MG63 (cell line): ENCODE data around the gene ST3GAL5. TPM values are rescaled to one million over a fixed set of nuclear protein-coding genes. Genes with fewer than 3 reads are reported as not detected.
"Not testable (repeated sequence)": the region's sequence is repeated elsewhere in the genome, so short reads cannot be mapped to it uniquely, and the experiment has no call there.

ENCODE experiments used
- DNase-seq: peaks from one replicate; pipeline ENCODE4 v3.0.0-alpha.2; 2020
- H3K27me3 ChIP-seq: fragments of 250-450 bp; sonication (Bioruptor Pico); 2 replicates; pipeline ENCODE4 v1.5.1; 2020; ENCODE audit warnings: mild to moderate bottlenecking, moderate library complexity
- H3K36me3 ChIP-seq: fragments of 250-450 bp; sonication (Bioruptor Pico); 2 replicates; pipeline ENCODE4 v1.5.1; 2020; ENCODE audit warnings: mild to moderate bottlenecking, moderate library complexity
- H3K4me3 ChIP-seq: fragments of 250-450 bp; sonication (Bioruptor Pico); 2 replicates; pipeline ENCODE4 v1.5.1; 2020; ENCODE audit warnings: mild to moderate bottlenecking, moderate library complexity
- H3K9me3 ChIP-seq: fragments of 250-450 bp; sonication (Bioruptor Pico); 2 replicates; pipeline ENCODE4 v1.5.1; 2020; ENCODE audit warnings: mild to moderate bottlenecking, moderate library complexity
- total RNA-seq: library from RNA; depleted of rRNA; stranded (reverse); fragments of >200 nt; shearing (Covaris generic); gene quantifications from 2 replicates; pipeline ENCODE4 v1.2.3, GENCODE V29; 2014; ENCODE audit warnings: low replicate concordance

Gene ST3GAL5
- total RNA-seq, 1 experiment from 2014 or later, result 2.1 TPM

DNA sequence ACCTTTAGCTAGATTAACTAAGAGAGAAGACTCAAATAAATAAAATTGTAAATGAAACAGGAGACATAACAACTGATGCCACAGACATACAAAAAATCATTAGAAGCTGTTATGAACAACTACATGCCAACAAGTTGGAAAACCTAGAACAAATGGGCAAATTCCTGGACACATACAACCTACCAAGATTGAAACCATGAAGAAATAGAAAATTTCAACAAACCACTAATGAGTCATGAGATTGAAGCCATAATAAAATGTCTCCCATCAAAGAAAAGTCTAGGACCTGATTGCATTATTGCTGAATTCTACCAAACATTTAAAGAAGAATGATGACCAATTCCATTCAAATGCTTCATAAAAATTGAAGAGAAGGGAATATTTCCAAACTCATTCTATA, 54.3 kb downstream of the ST3GAL5 start:
- no peaks in the 10 kb centered on the region for H3K27me3 ChIP-seq
- H3K9me3 ChIP-seq, result no peaks in the 10 kb centered on the region; the same call in 1 of the 2 replicates
- no peak overlapping the region for H3K4me3 ChIP-seq
- H3K36me3 ChIP-seq, result no peaks in the 10 kb centered on the region
- DNase-seq, result no peak

DNA sequence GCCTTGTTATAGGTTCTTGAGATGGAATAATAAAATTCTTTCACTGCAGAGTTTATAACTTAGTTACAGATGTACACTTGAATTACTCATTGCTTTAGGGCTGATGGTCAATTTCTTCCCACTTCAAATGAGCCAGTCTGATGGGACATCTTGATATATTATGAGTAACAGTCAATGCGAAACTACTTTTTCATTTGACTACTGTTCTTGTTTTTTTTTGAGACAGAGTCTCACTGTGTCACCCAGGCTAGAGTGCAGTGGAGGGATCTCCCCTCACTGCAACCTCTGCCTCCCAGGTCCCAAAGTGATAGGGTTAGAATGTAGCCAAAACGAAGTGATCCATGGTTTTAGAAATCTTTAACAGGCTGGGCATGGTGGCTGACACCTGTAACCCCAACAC, 57.1 kb downstream of the ST3GAL5 start:
- Histone ChIP-seq H3K9me3 (no peaks in the 10 kb centered on the region; the same call in 1 of the 2 replicates), H3K4me3 (no peak overlapping the region), H3K27me3 (no peaks in the 10 kb centered on the region), H3K36me3 (no peaks in the 10 kb centered on the region)
- no peak for DNase-seq

DNA sequence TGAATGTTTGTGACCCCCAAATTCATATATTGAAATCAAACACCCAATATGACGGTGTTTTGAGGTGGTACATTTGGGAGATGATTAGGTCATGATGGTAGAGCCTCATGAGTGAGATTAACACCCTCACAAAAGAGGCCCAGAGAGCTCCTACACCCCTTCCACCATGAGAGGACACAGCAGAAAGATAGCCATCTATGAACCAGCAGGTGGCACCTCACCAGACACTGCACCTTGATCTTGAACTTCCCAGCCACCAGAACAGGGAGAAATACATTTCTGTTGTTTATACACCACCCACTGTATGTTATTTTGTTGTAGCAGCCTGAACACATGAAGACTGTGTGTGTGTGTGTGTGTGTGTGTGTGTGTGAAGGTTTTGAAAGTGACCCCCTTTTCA, 58.1 kb downstream of the ST3GAL5 start:
- no peak overlapping the region for H3K4me3 ChIP-seq
- H3K36me3 ChIP-seq, result no peaks in the 10 kb centered on the region
- no peaks in the 10 kb centered on the region for H3K27me3 ChIP-seq
- H3K9me3 ChIP-seq, result no peaks in the 10 kb centered on the region; the same call in 1 of the 2 replicates
- DNase-seq, result no peak

DNA sequence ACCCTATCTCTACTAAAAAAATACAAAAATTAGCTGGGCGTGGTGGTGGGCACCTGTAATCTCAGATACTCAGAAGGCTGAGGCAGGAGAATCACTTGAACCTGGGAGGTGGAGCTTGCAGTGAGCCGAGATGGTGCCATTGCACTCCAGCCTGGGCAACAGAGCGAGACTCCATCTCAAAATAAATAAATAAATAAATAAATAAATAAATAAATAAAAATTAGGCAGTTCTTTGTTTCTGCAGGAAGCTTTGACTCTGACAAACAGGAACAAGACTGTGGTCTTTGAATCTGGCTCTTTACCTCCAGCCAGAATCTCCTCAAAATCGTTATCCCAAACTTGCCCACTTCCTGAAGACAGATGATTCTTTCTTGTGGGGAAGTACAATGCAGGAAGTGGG, 59.4 kb downstream of the ST3GAL5 start:
- H3K4me3 ChIP-seq, H3K27me3 ChIP-seq, DNase-seq, H3K9me3 ChIP-seq, H3K36me3 ChIP-seq: not testable (repeated sequence)

DNA sequence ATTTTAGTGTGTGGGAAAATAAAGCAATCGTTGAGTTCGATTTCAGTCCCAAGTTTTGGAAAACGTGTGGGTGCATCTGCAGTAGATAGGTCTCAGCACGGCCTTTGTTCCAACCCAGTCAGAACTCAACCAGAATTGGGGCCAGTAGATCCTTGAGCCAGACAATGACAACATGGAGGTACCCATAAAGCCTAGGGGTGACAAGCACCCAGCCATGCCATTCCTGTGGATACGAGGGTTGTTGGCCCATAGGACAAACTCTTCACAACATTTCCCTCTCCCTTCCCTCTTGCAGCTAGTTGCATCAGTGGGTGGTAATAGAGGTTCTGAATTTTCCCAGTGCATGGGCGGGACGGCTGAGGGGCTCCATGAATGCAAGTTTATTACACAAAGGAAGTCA, 60.1 kb downstream of the ST3GAL5 start:
- Histone ChIP-seq H3K36me3 (no peaks in the 10 kb centered on the region), H3K4me3 (no peak overlapping the region), H3K9me3 (no peaks in the 10 kb centered on the region), H3K27me3 (no peaks in the 10 kb centered on the region)
- no peak for DNase-seq

DNA sequence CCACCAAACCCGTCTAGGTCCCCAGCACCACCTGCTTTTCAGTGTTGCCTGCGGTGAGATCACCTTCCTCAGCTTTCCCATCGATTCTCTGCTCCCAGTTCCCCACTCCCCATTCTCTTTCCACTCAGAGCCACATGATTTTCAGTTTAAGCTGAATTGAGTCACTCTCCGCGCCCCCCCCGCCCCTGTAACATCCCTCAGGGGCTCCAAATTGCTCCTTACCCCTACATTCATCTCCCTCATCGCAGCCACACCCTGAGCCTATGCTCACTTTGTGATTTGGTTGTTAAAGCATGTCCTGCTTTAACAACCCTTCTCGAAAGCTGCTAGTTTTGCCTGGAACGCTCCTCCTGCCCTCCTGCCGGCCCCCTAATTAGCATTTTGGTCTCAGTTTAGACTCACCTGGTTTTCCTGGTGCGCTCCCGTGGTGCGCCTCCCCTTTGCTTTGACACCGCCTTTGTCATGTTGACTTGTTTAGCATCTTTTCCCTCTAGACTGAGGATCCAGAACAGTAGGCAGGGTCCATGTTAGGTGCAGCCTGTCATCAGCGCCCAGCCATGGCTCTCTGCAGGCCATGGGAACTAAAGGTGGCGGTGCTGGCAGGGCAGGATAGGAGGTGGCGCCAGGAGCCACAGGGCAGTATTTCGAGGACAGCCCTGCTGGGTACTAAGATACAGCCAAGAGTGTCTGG, 60.8 kb downstream of the ST3GAL5 start:
- H3K9me3 ChIP-seq, result no peaks in the 10 kb centered on the region
- H3K36me3 ChIP-seq, result no peaks in the 10 kb centered on the region
- DNase-seq, result no peak
- H3K27me3 ChIP-seq, result no peaks in the 10 kb centered on the region
- no peak overlapping the region for H3K4me3 ChIP-seq

DNA sequence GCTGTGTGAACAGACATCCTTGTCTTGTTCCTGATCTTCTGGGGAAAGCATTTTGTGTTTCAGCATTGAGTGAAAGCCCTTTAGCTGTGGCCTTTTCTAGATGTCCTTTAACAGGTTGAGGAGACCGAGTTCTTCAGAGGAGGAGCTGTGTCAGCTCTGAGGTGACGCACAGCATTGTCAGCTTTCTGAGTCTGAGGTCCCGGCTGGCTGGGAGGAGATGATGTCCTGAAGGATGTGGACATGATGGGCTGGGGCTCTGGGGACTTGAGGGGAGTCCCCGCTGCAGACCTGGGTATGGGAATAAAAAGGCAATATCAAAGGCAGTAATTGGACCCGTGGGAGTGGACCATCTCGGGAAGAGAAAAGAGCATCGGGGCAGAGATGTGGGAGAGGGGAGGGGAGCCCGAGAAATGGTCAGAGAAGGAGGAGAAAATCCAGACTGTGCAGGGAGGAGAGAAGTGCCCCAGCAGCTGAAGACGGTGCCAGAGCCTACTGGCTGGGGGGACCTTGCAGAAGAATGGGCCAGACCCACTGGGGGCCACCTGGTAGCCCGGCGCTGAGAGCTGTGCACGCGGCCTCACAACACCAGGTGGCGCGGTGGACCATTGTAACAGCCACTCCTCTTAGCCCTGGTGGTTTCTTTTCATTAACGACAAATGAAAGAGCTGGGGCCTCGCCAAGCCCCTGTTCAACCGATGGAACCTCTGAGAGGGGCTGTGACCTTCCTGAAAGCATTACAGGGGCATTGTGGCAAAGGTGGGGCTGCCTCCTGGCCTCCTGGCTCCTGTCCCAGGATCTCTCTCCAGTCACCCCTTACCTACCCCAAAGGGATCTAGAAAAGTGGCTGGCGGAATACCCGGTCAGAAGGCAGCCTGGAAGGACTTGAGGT, 61.6 kb downstream of the ST3GAL5 start:
- H3K27me3 ChIP-seq, result no peaks in the 10 kb centered on the region
- DNase-seq, result peak; percentile 52
- no peaks in the 10 kb centered on the region for H3K9me3 ChIP-seq
- H3K4me3 ChIP-seq, result no peak overlapping the region
- H3K36me3 ChIP-seq, result no peaks in the 10 kb centered on the region

DNA sequence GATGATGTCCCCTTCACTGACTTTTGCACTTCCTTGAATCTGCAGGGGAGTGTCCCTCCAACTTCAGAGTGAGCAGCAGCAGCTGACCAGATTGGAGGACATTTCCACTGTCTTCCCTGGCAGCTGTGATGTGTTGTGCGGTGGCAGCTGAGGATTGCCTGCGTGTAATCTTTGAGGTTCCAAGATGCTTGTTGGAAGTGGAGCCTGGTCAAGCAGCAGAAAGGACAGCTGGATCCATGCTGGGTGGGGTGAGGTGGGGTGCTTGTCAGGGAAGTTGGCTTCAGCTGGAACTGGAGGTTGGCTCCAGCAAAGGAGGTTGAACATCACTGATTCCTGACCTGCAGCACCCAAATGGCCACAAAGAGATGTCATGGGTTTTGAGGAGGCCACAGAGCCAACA, 64.8 kb downstream of the ST3GAL5 start:
- H3K27me3 ChIP-seq, result 0 out of 2 replicates have a peak, but pooled peaks cover 2% of the 10 kb centered on the region
- DNase-seq, result no peak

DNA sequence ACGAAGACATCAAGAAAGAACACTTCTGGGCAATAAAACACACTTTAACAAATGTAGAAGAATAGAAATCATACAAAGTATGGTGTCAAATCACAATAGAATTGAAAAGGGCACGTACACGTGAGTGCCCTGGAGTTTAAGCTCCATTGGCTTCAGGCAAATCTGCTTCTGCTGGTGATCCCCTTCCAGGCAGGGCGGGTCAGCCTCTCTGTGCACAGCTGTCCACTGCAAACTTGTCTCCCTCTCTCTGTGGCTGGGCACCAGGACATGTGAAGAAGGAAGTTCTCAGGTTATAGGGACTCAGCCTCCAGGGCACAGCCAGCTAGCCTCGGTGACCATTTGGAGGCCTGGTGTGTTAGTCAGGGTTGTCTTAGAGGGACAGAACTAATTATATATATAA, 66.0 kb downstream of the ST3GAL5 start:
- Histone ChIP-seq H3K36me3 (no peaks in the 10 kb centered on the region), H3K9me3 (no peaks in the 10 kb centered on the region), H3K27me3 (0 out of 2 replicates have a peak, but pooled peaks cover 2% of the 10 kb centered on the region), H3K4me3 (no peak overlapping the region)
- DNase-seq, result no peak

More for the DNA sequence above, 64.8 kb downstream of the ST3GAL5 start:
- Histone ChIP-seq H3K4me3 (no peak overlapping the region), H3K36me3 (no peaks in the 10 kb centered on the region), H3K9me3 (no peaks in the 10 kb centered on the region)

DNA sequence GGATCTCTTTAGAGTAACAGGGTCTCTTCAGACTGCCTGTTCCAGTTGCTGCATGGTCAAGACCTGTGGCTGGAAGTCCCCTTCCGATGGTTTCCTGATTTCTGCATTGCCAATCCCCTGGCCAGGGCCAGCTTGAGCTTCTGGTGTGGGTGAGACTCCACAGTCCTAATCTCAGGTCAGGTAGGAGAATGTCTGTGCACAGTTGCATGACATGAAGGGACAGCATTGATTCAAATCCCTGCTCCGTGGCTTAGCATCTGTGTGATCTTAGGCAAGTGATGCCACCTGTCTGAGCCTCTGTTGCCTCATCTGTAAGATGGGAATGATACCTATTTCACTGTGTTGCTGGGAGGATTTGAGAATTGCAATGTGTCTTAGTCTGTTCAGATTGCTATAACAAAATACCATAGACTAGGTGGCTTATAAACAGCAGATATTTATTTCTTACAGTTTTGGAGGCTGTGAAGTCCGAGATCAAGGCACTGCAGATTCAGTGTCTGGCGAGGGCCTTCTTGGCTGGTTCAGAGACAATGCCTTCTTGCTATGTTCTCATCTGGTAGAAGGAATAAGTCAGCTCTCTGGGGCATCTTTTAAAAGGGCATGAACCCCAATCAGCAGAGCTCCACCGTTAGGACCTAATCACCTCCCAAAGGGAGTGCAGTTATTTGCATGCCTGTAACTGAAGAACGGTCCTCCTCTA, 68.8 kb downstream of the ST3GAL5 start:
- Histone ChIP-seq H3K27me3 (0 out of 2 replicates have a peak, but pooled peaks cover 2% of the 10 kb centered on the region), H3K36me3 (no peaks in the 10 kb centered on the region), H3K4me3 (no peak overlapping the region), H3K9me3 (no peaks in the 10 kb centered on the region)
- DNase-seq, result no peak

DNA sequence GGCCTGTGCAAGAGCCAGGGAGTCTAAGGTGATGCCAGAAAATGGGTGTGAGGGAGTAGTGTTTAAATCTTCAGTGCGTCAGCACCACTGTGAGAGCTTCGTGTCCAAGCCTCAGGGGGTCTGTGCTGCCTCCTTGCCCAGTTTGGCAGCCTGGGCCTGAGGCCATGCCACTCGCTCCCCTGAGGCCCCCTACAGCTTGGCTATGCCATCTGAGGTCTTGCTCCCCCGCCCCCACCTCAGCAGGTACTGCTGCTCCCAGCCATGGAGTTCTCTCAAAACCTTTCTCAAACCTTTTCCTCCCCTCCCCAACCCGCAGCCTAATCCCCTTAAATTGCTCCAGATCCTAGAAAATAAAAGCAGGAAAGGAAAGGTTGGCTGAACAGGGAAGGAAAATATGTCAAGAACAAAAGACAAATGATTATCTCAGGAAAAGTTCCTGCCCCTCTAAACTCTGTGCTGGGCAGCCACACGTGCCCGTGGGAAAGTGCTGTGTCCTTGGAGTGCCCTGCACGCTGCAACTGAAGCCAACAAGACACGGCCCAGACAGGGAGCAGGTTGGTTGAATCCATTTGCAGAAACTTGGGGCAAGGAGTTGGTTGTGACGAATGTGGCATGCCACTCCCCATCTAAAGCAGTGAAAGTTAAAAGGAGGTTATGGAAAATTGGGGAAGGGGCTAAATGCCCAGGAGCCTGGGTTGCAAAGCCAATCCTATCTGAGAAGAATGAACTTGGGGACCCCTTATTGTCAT, 73.8 kb downstream of the ST3GAL5 start:
- Histone ChIP-seq H3K4me3 (no peak overlapping the region), H3K36me3 (no peaks in the 10 kb centered on the region), H3K27me3 (no peaks in the 10 kb centered on the region), H3K9me3 (no peaks in the 10 kb centered on the region)
- peak; percentile 38 for DNase-seq

DNA sequence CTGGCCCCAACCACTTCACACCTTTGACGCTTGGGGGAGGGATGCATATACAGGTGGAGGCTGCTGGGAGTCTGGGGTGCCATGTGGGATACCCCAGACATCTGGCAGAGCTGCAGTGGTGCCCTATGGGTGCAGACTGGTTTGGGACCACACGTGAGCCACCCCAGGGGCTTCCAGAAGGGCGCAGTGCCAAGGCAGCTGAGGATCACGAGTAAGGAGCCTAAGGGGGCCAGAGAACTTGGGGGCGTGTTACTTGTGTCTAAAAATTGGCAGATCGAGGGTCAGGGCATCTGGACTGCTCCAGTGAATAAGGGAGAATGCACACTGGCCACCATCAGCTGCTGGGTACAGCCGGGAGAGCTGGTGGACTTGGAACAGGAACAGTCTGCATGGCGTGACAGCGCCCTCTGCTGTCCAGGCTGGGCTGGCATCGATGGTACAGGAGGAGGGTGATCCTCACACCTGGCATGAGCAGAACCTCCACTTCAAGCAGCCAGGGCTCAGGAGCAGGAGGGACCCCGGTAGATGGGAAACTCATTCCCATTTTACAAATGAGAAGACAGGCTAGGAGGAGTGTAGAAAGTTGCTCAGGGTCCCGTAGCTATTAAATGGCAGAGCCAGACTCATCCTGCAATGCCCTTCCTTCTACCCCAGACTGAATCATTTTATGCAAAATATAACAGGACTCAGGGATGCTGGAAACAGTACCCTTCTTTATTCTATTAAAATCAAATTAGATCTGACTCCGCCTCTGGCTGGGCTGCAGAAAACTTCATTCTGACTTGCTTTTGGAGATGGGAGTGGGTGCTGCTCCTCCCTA, 74.6 kb downstream of the ST3GAL5 start:
- no peaks in the 10 kb centered on the region for H3K27me3 ChIP-seq
- no peak overlapping the region for H3K4me3 ChIP-seq
- H3K36me3 ChIP-seq, result no peaks in the 10 kb centered on the region
- DNase-seq, result peak; percentile 82
- H3K9me3 ChIP-seq, result no peaks in the 10 kb centered on the region

DNA sequence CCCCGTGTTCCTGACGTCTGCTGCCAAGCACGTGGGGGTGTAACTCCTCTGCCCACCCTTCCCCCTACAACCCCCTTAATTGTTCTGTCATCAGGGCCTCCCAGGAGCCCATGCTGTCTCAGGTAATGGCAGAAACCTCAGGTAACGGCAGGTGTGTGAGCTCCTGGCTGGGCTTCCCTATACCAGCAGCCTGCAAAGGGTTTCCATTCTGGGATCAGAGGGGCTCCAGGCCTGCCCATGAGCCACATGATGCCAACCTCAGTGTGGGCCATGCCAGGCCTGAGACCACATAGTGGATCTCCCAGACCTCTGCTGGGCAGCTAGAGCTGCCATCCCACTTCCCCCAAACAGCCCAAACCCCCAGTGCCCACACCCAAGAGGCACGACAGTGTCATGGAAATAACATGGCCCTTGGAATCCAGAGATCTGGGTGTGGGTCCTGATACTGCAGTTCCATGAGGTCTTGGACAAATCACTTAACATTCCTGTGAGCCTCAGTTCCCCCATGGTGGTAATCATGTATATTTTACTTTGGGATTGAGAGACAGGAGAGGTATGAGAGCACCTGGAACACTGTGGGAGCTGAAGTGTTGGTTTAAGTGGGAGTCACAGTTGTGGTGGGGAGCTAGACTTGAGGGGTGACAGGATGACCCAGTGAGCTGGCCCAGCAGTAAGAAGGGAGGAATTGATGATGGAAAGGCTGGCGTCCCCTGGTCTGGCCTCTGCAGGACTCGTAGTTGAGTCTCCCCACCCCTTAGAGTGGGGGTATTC, 75.4 kb downstream of the ST3GAL5 start:
- Histone ChIP-seq H3K36me3 (no peaks in the 10 kb centered on the region), H3K27me3 (no peaks in the 10 kb centered on the region), H3K9me3 (no peaks in the 10 kb centered on the region), H3K4me3 (no peak overlapping the region)
- DNase-seq, result no peak

DNA sequence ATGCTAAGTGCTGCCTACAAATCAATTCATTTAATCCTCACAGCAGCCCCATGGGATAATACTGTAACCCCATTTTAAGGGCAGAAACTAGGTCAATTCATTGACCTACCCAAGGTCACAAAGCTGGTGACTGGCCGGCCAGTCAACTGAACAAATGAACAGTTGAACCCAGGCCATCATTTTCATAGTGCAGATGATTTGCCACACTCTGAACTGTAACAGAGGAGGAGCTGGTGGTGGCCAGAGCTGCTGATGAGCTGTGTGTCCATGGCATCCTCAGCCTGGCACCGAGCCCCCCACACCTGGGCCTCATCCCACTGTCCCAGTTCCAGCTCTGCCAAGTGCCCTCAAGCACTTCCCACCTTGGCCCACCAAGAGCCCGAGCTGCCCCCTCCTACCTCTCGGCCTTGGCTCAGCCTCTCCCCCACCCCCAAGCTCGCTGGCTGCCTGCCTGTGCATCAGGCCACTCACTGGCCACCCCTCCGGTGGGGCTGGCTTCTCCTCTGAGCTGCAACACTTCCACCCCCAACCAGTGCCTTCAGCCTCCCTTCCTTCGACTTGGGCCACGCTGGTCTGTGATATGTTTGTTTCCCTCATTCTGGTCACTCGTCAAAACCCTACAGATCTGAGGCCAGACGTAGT, 76.6 kb downstream of the ST3GAL5 start:
- H3K9me3 ChIP-seq, result no peaks in the 10 kb centered on the region
- H3K27me3 ChIP-seq, result no peaks in the 10 kb centered on the region
- DNase-seq, result no peak
- no peaks in the 10 kb centered on the region for H3K36me3 ChIP-seq
- H3K4me3 ChIP-seq, result no peak overlapping the region
